Measurements from ENCODE around the gene ZDHHC11.
"Not testable (repeated sequence)": the region's sequence is repeated elsewhere in the genome, so short reads cannot be mapped to it uniquely, and the experiment has no call there.

Gene ZDHHC11

DNA sequence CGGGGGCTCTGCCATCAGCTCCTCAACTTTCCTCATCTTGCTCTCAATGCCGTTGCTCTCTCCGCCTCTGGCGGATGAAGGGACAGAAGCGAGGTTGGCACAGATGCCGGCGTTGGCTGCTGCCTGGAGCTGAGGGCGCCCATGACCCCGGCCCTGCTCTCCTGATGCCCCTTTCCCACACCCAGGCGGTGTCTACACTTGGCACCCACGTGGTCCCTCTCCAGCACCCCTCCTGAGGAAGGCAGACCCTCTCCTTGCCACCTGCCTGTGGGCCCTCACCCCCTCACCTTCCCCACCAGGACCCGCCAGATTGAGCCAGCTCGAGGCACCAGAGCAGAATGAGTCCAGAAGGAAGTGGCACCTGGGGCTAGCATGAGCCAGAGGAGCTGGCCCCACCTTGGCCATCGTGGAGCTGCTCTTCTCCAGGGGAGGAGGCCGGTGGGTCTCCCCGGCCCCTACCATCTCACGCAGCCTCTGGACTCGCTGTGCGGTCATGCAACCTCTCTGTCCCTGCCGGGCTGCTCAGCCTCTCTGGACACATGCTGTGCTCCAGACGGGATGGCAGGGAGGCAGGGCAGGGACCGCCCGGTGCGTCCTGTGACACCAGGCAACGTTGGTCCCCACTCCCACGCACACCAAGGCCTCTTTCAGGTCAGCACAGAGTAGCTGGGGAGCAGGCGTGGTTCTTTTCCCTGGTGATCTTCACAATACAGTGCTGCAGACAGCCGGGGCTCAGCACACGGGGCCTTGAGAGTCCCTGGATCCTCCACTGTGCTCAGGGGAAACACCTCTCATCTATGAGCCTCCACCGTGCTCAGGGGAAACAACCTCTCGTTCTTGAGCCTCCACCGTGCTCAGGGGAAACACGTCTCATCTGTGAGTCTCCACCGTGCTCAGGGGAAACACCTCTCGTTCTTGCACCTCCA, 4.8 kb downstream of the ZDHHC11 start:
- H3K4me3 ChIP-seq (ENCODE audit: low read depth, low read length); in situ Hi-C loops (cut with HindIII; ENCODE audit: low sequenced_read_pairs); DNase-seq (ENCODE audit: low read depth, low spot score): not testable (repeated sequence)

DNA sequence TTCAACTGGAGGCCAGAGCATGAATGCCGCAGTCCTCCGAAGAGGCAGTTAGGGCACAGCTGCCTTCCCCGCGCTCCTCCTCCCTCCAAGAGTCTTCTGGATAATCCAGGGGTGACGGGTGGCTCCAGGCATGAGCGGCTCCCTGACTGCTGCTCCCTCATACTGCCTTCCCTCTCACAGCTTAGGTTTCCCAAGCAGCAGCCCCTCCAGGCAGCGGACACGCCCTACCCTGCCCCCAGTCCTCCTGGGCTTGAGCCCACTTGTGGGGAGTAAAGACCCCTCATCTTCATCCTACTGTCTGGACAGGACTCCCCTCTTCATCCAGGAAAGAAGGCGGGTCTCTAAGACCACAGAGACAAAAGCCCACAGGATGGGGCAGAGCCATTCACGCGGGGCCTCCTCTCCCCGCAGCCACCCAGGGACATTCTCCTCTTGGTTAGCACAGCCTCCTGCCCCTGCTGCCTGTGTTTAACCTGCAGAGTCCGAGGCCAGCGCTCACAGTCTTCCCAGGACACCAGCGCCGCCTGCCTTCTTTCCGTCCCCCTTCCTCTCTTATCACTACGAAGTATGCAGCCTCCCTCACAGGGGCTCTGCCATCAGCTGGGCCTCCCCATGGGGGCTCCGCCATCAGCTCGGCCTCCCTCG, 5.6 kb downstream of the ZDHHC11 start:
- DNase-seq (ENCODE audit: low read depth, low spot score); H3K4me3 ChIP-seq (ENCODE audit: low read depth, low read length); in situ Hi-C loops (cut with HindIII; ENCODE audit: low sequenced_read_pairs): not testable (repeated sequence)

DNA sequence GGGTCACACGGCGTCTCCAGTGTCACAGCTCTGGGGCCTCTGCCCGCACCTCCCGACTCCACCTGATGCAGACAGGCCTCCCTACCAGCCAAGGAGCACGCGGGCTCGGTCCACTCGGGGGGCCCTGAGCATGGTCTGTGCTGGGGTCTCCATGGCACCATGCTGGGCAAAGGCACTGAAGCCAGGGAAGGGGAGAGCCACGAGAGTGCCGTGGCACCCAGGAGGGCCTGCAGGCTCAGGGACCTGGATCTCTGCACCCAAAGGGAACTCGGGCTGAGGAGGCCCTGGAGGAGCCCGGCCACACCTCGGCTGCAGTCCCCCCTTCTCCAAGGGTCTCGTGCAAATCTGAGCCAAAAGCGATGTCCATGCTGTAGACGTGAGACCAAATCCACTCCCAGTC, 6.4 kb downstream of the ZDHHC11 start:
- DNase-seq (ENCODE audit: low read depth, low spot score); in situ Hi-C loops (cut with HindIII; ENCODE audit: low sequenced_read_pairs); H3K4me3 ChIP-seq (ENCODE audit: low read depth, low read length): not testable (repeated sequence)

DNA sequence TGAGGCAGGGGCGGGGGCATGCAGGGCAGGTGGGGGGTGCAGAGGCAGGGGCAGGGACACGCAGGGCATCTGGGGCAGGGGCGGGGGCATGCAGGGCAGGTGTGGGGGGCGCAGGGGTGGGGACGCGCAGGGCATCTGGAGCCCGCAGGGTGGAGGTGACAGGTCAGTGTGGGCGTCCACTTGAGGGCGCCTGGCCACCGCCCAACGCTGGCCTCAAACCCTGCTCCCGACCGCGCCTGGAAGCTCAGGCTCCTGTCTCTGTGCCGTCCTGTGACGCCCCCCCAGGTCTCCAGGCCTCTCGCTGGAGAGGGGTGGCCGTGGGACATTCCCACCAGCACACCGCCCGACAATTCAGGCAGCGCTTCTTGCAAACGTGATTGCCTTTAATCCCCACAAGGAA, 6.9 kb downstream of the ZDHHC11 start:
- DNase-seq (ENCODE audit: low read depth, low spot score); H3K4me3 ChIP-seq (ENCODE audit: low read depth, low read length); in situ Hi-C loops (cut with HindIII; ENCODE audit: low sequenced_read_pairs): not testable (repeated sequence)

DNA sequence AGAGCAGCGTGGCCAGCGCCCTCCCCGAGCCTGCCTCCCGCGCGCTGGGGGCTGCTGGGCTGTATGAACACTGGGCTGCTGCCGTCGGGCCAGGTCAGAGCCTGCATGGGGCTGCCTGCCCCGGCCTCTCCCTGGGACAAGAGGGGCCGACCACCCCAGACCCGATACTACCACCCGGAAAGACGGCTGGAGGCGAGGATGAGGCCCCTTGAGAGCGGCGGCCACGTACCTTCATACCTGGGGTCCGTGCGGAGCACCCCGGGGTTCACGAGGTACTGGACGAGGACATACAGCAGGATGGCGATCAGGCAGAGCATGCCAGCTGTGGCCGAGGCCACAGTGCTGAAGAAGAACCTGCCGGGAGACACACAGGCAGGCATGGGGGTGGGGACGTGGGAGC, 7.4 kb downstream of the ZDHHC11 start:
- DNase-seq (ENCODE audit: low read depth, low spot score); in situ Hi-C loops (cut with HindIII; ENCODE audit: low sequenced_read_pairs); H3K4me3 ChIP-seq (ENCODE audit: low read depth, low read length): not testable (repeated sequence)

DNA sequence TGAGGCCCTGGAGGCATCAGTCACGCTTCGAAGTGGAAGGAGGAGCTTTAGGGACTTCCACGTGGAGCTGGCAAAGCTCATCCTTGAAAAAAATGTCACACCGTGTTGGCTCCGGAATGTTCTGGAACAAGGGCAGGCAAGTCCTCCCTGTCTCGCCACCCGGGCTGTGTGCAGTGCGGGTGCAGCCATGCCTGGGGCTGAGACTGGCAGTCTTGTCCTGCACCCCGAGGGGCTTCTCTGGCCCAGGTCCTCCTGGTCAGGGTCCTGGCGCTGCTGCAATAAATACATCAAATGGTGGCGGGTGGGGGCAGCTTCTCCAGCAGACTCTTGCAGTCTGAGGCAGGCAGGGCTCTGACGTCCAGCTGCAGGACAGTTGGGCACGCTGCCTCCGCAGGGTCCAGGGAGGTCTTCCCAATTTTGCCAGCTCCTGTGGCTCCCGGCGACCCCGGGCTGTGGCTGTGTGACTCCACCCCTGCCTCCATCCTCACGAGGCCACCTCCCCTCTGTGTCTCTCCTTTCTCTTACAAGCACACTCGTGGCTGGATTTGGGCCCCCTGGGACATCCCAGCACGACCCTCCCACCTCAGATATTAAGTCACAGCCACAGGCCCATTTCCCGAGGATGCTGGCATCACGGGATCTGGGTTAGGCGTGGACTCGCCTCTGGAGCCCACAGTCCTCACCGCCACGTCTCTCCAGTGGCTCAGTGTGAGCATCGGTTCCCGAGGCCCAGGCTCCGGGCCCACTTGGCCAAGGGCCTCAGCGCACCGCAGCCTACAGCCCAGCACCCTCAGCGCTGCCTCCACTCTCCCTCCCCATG, 8.2 kb downstream of the ZDHHC11 start:
- in situ Hi-C loops (cut with HindIII; ENCODE audit: low sequenced_read_pairs); DNase-seq (ENCODE audit: low read depth, low spot score); H3K4me3 ChIP-seq (ENCODE audit: low read depth, low read length): not testable (repeated sequence)

DNA sequence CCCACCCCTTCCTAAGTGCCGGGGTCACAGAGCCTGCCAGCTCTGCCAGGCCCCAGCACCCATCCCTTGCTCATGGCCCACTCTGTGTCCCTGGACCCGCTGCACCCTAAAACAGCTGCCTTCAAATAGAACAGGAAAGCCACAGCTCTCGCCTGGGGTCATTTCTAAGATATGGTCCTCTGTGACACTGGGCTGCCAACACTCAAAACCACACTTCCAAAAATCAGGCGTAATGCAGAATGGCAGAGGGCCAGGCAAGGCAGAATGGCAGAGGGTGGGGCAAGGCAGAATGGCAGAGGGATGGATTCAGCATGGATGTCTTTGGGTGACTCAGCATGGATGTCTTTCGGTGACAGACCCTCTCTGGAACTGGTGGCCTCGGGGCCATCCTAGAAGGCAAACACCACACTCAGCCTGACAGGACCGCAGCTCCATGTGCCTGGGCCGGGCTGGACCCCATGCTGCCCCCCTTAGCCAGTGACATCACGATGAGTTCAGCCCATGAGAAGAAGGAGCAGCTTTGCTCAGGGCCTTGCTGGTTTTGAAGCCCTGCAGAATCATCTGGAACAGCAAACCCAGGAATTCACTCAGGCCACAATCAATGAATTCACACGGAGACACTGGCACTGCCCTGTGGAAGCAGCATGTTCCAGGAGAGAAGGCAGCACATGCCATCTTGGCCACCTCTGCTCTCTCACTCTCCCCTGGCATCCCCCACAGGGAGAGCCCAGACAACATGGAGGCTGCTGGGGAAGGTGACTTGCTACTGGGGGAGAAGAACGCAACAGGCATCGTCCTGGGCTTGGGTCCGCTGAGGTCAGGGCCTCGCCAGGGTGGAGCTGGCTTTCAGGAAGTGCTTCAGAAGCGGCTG, 9.0 kb downstream of the ZDHHC11 start:
- DNase-seq (ENCODE audit: low read depth, low spot score); H3K4me3 ChIP-seq (ENCODE audit: low read depth, low read length): not testable (repeated sequence)

DNA sequence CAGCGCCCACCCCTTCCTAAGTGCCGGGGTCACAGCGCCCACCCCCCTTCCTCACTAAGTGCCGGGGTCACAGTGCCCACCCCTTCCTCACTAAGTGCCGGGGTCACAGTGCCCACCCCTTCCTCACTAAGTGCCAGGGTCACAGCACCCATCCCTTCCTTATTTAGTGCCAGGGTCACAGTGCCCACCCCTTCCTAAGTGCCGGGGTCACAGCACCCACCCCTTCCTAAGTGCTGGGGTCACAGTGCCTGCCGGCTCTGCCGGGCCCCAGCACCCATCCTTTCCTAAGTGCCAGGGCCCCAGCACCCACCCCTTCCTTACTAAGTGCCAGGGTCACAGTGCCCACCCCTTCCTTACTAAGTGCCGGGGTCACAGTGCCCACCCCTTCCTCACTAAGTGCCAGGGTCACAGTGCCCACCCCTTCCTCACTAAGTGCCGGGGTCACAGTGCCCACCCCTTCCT, 9.8 kb downstream of the ZDHHC11 start:
- in situ Hi-C loops (cut with HindIII; ENCODE audit: low sequenced_read_pairs); DNase-seq (ENCODE audit: low read depth, low spot score); H3K4me3 ChIP-seq (ENCODE audit: low read depth, low read length): not testable (repeated sequence)

More for the DNA sequence above, 9.0 kb downstream of the ZDHHC11 start:
- in situ Hi-C loops (cut with HindIII; ENCODE audit: low sequenced_read_pairs) = not testable (repeated sequence)

DNA sequence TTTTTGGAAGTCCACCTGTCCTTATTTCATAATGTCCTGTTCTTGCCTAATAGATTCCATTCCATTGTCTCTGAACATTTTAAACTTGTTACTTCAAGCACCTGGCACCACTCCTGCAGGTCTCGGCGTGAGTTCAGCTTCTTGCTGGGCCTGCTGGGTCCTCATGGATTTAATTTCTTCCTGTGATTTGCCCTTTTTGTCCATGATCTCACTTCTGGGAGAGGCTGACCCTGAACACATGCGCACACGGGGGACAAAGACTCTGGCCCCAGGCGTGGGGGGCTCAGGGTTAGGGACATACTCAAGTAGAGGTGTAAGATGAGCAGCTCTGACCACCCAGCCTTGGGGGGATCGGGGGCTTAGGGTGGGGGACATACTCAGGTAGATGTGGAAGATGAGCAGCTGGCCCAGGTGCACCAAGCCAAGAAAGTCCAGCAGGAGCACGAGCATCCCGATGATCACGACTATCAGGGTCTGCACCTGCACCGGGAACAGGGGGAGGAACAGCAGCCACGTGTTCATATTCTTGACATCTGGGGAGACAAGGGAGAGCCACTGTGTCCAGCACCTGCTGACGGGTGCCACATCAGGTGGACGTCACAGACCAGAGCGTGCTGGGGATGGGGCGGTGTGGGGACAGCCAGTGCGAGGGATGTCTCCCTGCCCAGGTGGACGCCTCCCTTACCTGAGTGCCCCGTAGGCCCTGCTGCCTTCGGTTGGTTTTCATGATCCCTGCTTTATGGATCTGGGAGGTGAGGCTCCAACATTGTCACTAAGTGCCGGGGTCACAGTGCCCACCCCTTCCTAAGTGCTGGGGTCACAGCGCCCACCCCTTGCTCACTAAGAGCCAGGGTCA, 10.4 kb downstream of the ZDHHC11 start:
- DNase-seq (ENCODE audit: low read depth, low spot score); H3K4me3 ChIP-seq (ENCODE audit: low read depth, low read length); in situ Hi-C loops (cut with HindIII; ENCODE audit: low sequenced_read_pairs): not testable (repeated sequence)

DNA sequence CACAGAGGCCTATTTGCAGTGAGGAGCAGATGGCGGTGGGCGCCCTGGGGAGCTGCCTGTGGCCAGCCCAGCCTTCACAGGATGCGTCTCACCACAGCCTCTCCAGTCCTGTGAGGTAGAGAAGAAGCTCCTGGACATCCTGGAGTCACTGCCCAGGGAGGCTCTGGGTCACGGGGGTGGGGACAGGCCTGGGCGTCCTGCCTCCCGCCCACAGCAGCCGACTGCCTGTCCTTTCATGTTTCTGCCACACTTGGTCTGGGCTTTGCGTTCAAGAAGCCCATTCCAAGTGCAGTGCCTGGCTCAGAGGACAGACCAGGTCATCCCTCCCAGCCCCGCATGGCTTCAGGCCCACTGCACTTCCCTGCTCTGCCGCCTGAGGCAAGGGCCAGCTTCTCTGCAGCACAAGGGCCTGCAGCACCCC, 12.3 kb downstream of the ZDHHC11 start:
- in situ Hi-C loops (cut with HindIII; ENCODE audit: low sequenced_read_pairs); DNase-seq (ENCODE audit: low read depth, low spot score); H3K4me3 ChIP-seq (ENCODE audit: low read depth, low read length): not testable (repeated sequence)

DNA sequence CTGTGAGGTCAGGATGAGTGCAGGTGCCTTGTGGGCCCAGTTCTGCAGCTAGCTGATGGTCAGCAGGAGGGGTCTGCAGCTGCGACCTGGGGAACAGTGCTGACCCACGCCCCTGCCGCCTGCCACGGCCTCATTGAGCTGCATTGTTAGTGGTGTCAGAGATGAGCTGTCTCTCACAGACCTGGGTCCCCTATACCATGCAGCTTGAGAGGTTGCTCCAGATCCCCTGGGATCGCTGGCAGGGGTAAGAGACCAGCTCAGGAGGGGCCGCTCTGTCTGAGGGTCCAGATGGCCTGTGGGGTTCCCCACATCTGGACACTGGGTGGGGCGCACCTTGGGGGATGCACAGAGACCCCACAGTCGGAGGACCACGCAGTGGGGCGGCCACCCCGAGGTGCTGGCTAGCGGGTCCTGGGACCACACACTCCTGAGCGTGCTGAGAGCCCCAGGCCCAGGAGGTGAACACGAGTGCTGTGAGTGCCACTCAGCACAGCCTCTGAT, 13.1 kb downstream of the ZDHHC11 start:
- in situ Hi-C loops (cut with HindIII; ENCODE audit: low sequenced_read_pairs); DNase-seq (ENCODE audit: low read depth, low spot score); H3K4me3 ChIP-seq (ENCODE audit: low read depth, low read length): not testable (repeated sequence)

DNA sequence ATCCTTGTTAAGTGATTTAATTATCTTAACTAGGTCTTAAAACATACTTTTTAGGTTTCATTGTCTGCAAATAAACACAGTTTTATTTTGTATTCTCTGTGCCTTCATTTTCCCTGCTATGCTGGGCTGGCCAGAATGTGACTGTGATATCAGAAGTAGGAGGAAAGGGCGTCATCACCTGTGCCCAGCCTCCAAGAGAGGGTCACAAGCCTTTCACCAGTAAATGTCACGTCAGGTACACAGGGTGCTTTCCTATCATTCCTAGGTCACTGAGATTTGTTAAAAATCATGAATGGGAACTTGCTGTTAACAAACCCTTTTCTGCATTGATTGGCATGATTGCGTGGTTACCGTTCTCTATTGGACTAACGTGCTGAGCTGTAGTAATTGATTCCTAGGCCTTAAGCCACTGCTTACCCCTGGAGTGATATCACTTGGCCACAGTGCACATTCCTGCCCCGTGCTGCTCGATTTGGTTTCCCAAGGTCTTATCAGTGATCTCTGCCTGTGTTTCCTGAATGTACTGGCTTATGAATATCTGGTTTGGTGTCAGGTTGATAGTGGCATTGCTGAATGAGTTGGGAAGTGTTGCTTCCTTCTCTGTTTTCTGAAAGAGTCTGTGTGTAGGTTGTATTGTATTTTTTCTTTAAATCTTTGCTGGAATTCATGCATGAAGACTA, 14.7 kb downstream of the ZDHHC11 start:
- in situ Hi-C loops (cut with HindIII; ENCODE audit: low sequenced_read_pairs); DNase-seq (ENCODE audit: low read depth, low spot score); H3K4me3 ChIP-seq (ENCODE audit: low read depth, low read length): not testable (repeated sequence)

DNA sequence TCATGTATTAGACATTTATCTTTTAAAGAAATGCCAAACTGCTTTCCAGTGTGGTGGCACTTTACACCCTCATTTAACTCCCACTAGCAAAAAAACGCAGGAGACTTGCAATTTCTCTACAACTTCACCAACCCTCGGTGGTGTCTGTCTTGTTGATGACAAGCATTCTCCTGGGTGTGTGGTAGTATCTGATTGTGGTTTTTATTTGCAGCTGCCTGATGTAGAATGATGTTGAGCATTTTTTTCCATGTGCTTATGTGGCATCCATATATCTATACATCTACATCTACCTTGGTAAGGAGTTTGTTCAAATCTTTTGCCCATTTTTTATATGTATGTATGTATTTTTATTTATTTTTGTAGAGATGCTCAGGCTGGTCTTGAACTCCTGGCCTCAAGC, 16.8 kb downstream of the ZDHHC11 start:
- in situ Hi-C loops (cut with HindIII; ENCODE audit: low sequenced_read_pairs); H3K4me3 ChIP-seq (ENCODE audit: low read depth, low read length): not testable (repeated sequence)

DNA sequence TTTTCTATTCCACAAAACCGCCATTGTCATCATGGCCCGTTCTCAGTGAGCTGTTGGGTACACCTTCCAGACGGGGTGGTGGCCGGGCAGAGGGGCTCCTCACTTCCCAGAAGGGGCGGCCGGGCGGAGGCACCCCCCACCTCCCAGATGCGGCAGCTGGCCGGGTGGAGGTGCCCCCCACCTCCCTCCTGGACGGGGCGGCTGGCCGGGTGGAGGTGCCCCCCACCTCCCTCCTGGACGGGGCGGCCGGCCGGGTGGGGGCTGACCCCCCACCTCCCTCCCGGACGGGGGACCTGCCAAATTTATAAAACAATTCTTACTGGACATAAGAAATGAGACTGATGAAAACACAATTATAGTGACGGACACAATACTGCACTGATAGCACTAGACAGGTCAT, 22.6 kb downstream of the ZDHHC11 start:
- in situ Hi-C loops (cut with HindIII; ENCODE audit: low sequenced_read_pairs); DNase-seq (ENCODE audit: low read depth, low spot score); H3K4me3 ChIP-seq (ENCODE audit: low read depth, low read length): not testable (repeated sequence)

More for the DNA sequence above, 16.8 kb downstream of the ZDHHC11 start:
- DNase-seq (ENCODE audit: low read depth, low spot score) = not testable (repeated sequence)

DNA sequence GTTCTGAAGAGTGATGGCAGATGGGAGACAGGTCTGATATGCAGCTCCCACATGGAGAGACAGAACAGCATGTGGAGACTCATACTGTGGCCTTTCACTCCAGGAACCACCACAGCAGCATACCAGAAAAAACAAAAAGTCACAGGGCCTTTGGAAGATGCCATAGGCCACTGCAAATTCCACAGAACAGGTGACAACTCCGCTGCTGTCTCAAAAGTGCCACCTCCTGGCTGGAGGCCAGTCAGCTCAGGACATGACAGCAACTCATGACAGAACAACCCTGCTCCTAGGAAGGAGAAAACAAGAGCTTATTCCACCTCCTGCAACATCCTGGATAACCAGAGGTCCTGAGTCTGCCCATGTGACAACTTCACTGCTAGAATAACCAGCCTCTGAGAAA, 25.2 kb downstream of the ZDHHC11 start:
- H3K4me3 ChIP-seq (ENCODE audit: low read depth, low read length); in situ Hi-C loops (cut with HindIII; ENCODE audit: low sequenced_read_pairs); DNase-seq (ENCODE audit: low read depth, low spot score): not testable (repeated sequence)
